ENCODE data around the gene KIF13A.

DNA sequence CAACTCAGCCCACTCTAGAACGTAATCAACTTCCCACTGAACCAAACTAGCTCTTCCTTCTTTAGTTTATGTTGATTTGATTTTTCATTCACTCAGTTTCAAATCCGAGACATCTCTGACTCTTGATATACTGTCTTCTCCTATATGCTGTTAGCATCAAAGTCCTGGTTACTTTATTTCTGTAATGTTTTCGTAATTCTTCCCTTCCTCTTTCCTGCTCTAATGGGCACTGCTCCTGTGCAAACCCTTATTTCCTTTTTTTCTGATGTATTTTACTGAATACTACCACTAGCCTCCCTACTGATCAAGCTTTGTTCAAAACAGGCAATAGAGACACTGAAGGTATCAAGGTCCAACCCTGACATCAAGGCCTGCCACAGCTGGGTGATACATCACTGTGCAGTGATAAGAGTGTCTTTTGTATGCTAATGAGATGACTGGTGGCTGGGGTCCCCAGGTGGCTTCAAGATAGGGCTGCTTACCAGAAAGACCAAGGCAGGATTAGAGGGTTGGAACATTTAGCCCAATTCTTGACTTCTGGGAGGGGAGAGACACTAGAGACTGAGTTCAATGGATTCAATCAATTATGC is 95.2 kb downstream of the KIF13A start:
- TF ChIP-seq, protein P1, sequence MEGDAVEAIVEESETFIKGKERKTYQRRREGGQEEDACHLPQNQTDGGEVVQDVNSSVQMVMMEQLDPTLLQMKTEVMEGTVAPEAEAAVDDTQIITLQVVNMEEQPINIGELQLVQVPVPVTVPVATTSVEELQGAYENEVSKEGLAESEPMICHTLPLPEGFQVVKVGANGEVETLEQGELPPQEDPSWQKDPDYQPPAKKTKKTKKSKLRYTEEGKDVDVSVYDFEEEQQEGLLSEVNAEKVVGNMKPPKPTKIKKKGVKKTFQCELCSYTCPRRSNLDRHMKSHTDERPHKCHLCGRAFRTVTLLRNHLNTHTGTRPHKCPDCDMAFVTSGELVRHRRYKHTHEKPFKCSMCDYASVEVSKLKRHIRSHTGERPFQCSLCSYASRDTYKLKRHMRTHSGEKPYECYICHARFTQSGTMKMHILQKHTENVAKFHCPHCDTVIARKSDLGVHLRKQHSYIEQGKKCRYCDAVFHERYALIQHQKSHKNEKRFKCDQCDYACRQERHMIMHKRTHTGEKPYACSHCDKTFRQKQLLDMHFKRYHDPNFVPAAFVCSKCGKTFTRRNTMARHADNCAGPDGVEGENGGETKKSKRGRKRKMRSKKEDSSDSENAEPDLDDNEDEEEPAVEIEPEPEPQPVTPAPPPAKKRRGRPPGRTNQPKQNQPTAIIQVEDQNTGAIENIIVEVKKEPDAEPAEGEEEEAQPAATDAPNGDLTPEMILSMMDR (IDR thresholded peaks at IDR 0.05): no peak
- TF ChIP-seq POLR2A (IDR thresholded peaks at IDR 0.05; ENCODE audit: low read depth): no peak
